Anterior cingulate cortex (tissue), 58 donors: ENCODE results near the gene ACP2.

Experiments
- DNase-seq, 58 donors: peaks; one replicate each; lab custom pipeline; 2025; lab: John Stamatoyannopoulos, UW

Gene ACP2

DNA sequence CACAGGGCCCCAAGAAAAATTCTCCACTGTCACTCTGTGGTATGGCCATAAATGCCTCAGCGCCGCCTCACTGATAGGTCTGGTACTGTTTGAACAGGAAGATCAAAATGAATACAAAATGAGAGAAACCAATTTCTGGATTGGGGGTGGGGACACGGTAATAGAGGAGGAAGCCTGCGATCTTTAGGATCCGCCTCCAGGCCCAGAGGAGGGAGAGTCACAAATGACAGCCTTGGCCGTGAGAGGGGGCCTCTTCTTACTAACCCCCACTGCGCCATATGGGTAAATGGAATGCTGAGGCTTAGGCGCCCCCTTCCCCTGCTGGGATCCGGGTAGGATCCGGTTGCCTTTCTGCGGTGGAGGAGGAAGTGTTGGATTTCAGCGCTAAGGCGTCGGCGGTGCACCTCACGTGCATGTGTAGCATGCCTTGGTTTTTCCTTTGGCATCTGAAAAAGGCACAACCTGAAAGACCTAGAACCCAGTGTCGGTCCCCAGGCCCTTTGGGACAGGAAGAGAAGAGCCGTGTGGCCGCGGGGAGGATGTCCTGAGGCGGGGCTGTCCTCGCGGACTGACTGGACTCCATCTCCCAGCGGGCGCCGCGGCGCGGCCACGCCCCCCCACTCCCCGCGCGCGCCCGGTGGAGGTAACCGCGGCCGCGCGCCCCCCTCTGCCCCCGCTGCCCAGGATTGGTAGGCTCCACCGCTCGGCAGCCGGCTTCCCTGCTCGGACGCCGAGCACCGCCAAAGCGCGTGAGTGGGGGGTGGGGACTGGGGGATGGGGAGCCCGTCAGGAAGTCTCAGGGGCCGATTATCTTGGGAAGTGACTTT lies 20.6 kb upstream of the ACP2 start:
- DNase-seq = peak in 57 of 58 donors; percentile 38 to 98 (median 87)

DNA sequence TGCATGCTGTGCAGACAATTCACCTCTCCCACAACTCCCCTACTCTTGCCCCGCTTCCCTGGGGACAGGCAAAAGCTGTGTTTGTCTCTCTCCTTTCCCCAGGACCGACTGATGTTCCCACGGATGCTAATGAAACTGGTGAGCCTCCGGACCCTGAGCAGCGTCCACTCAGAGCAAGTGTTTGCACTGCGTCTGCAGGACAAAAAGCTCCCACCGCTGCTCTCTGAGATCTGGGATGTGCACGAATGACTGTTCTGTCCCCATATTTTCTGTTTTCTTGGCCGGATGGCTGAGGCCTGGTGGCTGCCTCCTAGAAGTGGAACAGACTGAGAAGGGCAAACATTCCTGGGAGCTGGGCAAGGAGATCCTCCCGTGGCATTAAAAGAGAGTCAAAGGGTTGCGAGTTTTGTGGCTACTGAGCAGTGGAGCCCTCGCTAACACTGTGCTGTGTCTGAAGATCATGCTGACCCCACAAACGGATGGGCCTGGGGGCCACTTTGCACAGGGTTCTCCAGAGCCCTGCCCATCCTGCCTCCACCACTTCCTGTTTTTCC lies 19.9 kb upstream of the ACP2 start:
- peak in 1 of 58 donors; percentile 56 for DNase-seq

DNA sequence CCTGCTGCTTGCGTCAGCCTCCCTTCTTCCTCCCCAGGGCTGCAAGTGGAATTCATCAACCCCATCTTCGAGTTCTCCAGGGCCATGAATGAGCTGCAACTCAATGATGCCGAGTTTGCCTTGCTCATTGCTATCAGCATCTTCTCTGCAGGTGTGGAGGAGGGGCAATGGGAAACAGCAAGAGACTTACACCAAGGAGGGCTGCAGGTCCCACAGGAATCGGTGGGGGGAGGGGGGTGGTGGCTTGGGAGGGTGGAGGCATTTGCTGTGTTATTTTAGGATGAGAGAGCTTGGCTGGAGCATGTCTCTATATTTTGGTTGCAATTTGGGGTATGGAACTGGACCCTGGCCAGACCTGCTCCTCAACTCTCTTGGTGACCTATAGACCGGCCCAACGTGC lies 19.3 kb upstream of the ACP2 start:
- DNase-seq = no peak

DNA sequence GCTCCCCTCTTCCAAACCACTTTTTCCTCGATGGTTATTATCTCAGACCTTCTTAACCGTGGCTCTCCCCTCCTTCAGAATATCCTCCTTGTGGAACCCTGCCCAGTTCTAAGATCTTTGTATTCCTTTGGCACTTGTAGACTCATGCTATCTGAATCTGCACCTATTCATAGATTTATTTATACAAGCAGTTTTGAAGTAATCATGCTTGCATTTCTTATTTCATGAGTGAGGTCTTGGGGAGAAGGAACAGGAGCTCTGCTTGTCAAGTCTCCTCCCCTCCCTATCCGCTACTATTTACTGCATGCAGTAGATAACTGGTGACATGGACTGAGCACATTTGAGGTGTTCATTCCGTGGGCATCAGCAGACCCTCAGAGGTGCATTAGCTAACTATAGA lies 15.9 kb upstream of the ACP2 start:
- no peak for DNase-seq

DNA sequence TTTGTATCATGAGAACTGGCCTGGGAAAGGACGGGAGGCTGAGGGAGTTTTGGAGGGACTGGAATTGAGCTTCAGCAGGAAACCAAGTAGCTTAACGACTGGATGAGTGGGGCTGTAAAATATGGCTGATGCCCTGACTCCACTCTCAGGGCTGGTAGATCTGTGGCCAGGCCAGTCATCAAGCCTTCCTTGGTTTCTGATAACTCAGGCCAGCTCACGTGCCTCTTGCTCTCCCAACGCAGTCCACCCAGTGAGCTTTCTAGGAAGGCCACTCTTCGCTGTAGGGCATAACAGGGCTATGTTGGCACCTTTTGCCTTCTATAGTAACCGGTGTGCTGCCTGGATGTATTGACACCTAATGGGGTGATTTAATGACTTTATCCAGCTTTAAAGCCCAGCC lies 15.5 kb upstream of the ACP2 start:
- no peak for DNase-seq

DNA sequence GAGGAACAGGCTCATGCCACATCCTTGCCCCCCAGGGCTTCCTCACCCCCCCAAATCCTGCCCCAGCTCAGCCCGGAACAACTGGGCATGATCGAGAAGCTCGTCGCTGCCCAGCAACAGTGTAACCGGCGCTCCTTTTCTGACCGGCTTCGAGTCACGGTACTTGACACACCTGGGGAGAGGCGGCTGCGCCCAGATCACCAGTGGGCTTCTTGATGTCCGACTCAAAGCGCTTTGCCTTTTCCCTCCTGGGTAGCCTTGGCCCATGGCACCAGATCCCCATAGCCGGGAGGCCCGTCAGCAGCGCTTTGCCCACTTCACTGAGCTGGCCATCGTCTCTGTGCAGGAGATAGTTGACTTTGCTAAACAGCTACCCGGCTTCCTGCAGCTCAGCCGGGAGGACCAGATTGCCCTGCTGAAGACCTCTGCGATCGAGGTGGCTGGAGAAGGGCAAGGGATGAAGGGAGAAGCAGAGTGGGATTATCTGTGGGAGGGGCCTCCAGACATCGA lies 12.7 kb upstream of the ACP2 start:
- no peak for DNase-seq

DNA sequence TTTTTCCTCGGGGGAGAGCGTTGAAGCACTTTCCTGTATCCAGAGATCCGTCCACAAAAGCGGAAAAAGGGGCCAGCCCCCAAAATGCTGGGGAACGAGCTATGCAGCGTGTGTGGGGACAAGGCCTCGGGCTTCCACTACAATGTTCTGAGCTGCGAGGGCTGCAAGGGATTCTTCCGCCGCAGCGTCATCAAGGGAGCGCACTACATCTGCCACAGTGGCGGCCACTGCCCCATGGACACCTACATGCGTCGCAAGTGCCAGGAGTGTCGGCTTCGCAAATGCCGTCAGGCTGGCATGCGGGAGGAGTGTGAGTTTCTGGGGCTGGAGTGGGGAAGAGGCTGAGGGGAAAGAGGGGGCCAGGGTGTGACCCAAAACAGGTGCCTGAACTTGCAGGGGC lies 11.8 kb upstream of the ACP2 start:
- no peak for DNase-seq

DNA sequence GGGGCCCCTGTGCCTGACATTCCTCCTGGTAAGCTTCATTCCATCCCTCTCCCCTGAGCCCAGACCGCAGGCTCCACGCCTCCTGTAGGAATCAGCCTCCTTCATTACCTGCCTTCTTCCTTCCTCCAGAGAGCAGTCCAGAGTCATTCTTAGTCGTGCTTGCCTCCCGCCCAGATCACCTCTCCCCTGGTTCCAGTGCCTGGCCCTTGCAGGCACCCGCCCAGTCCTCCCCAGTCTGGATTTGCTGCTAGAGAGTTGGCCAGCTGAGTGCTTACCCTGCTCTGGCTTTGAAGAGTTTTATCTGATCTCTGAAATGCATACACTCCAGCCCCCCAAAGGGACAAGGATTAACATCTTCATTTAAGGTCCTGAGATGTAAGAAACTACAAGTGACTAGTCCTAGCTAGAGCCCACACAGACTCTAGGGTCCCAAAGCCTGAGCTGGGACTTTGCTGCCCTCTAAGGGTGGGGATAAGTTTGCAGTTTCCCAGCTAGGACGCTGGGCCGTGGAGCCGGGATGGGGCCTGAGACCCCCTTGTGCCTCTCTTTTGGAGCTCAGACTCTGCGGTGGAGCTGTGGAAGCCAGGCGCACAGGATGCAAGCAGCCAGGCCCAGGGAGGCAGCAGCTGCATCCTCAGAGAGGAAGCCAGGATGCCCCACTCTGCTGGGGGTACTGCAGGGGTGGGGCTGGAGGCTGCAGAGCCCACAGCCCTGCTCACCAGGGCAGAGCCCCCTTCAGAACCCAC lies 10.8 kb upstream of the ACP2 start:
- DNase-seq = peak in 8 of 58 donors; percentile 5 to 31 (median 14)

DNA sequence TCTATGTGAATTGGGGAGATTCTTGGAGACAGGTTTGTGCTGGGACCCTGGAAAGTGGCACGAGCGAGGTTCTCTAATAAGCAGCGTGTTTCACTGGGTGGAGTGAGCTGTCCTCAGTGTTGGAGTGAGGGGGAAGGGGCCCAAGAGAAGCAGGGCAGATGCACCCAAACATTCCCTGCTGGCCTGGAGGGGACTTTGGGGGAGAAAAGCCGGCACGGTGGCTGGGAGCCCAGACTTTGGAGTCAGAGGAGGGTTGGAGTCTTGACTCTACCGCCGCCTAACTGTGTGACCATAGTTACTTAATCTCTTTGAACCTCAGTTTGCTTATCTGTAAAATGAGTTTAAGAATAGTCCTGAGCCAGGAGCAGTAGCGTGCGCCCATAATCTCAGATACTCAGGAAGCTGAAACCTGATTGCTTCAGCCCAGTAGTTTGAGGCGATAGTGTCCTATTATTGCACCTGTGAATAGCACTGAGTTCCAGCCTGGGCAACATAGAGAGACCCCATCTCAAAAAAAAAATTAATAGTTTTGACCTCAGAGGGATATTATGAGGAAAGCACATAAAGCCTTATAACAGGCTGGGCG lies 9.8 kb upstream of the ACP2 start:
- DNase-seq = no peak

DNA sequence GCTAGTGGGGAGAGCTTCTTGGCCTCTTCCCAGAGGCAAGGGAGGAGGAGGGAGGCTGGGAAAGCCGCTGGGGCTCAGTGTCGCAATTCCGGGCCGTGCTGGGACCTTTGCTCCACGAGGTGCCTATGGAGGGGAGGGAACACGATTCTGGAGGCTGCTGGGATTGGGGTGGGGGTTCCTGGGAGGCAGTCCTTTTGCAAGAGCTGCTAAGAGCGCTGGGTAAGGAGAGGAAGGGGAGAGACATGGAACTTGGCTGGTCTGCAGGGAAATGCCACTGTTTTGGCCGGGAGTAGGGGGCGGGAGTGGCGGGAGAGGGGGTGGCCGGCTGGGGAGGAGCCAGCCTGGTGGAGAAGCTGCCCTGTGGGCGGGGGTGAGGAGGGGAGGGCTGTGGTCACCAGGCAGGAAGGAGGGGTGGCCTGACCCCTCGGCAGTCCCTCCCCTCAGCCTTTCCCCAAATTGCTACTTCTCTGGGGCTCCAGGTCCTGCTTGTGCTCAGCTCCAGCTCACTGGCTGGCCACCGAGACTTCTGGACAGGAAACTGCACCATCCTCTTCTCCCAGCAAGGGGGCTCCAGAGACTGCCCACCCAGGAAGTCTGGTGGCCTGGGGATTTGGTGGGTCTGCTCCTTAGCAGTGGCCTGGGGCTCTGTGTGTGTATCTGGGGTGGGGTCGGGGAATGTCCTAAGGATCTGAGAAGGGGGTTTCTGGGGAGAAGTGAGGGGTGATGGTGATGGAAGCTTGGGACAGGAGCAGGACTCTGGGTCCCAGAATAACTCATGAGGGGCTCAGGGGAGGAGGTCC lies 9.1 kb upstream of the ACP2 start, which contains the start of gene NR1H3:
Gene NR1H3 (plus strand): TSS at position 480 of the 800 bp plus-strand sequence. CDS start 1,221 bp downstream, outside the sequence.
- DNase-seq = peak in 29 of 58 donors; percentile 21 to 72 (median 39)

DNA sequence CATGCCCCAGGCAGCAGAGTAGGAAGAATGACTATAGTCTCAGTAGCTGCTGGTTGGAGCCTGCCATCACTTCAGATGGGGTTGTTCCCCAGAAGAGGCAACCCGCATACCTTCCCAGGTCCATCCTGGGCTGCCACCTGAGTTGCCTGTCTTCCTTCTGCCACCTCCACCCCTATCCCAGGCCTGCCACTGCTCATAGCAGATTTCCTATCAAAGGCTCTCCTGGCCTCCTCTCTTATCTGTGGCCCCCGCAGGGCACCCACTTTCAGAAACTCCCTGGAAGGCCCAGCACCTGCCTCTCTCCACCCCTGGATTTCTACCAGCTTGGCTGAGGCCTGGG lies 8.5 kb upstream of the ACP2 start:
- DNase-seq = no peak

DNA sequence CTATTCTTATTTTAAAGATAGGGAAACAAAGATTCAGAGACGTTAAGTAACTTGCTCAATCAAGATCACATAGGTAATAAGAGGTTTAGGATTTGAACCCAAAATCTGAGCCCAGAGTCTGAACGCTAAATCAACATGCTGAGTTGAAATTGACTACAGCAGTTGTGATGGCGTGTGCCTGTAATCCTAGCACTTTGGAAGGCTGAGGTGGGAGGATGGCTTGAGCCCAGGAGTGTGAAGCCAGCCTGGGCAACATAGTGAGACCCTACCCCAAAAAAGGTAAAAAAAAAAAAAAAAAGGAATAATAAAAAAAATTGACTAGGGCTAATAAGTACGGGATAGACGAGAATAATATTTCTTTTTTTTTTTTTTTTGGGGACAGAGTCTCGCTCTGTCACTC lies 7.8 kb upstream of the ACP2 start:
- no peak for DNase-seq

DNA sequence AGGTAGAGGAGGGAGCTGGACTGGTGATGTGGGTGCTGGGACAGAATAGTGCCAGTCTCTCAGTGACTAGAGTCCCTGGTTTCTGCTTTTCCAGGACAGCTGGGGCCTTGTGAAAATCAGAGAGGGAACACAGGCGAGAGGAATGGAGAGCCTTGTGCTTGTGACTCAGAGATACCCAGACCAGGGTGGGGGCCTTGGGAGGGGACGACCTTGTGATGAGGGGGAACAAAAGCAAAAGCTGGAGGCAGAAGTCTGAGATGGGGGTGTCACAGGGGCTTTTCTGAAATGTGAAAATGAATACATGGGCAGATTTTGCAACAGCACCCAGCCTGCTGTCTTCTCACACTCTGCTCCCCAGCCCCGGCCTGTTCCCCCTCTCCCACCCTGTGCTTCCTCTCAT lies 5.8 kb upstream of the ACP2 start:
- DNase-seq = peak in 4 of 58 donors; percentile 9 to 31 (median 22)

DNA sequence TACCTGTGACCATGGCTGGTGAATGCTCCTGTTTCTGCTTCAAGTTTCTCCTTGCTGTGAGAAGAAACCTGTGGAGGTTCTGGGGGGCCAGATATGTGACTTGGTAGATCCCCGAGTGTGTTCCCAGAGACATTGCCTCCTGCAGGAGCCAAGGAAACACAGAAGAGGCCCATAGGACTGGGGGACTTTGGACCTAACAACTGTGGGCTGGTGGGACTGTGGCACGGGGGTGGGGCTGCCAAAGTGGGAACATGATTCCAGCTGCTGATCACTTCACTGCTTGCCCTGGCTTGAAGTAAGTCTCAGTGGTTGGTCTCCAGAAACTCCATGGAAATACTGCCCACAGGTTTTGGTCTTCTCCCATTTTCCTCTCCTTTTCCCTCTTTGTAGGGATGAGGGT lies 5.0 kb upstream of the ACP2 start:
- DNase-seq = no peak

DNA sequence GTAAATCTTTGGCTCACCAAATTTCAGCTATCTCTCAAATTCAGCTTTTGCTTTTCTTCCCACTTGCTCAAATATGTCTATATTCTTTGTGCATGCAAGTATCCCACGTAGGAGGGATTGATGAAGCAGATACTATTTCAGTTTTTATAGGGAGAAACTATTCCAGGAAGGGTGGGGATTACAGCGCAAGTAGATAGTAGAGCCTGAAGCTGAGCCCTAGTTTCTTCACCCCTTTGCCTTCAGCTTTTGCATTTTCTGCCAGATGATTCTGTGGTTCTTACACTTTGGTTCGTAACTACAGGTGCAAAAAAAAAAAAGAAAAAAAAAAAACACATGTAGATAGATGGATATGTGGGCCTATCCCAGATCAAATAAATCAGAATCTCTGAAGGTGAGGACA lies 3.1 kb upstream of the ACP2 start:
- no peak for DNase-seq

DNA sequence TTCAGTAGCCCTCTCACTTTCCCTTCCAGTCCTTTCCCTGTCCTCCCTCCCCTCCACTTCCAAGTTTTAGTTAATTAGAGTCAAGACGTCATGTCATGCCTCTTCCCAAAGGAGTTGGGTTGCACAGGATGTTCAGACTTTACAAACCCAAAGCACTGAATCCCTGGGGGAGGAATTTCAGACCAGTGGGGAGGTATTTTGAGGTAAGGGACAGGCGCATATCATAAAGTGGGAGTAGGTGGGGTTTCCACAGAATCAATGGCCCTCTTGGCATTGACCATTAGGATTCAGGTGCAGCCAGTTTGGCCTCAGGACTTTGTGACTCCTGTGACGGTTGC lies 733 bp upstream of the ACP2 start:
- no peak for DNase-seq

DNA sequence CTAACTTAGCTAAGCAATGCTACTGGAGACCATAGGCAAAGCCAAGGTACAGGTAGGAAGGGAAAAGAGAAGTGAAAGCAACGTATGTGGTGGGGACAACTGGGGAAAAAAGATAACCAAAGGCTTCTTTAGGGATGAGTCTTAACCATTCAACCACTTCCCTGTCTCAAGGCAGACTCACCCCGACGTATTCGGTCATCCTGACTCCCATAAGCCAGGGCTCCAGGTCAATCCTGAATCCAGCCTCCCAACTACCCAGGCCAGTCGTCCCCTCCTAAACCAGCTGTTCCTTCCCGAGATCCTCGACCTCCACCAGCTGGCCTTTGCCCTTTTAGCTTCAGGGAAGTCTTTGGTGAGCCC lies 330 bp downstream of the ACP2 start:
- no peak for DNase-seq

DNA sequence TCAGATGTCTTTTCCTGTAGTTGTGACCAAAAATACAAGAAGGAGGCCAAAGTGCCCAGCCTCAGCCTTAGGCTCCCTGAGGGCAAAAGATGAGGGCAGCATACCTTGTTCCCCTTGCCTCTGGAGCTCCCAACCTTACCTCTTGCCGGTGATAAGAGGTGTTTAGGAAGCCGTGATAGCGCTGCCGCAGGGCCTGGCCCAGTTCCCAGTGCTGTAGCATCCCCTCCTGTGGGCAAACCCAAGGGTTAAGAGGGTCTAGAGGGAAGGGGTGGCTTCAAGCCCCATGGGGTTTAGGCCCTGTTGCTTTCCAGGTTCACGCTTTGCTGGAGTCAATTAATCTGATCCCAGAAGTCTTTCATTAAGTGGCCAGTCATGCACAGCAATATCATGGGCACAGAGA lies 1.1 kb downstream of the ACP2 start:
- DNase-seq = no peak

DNA sequence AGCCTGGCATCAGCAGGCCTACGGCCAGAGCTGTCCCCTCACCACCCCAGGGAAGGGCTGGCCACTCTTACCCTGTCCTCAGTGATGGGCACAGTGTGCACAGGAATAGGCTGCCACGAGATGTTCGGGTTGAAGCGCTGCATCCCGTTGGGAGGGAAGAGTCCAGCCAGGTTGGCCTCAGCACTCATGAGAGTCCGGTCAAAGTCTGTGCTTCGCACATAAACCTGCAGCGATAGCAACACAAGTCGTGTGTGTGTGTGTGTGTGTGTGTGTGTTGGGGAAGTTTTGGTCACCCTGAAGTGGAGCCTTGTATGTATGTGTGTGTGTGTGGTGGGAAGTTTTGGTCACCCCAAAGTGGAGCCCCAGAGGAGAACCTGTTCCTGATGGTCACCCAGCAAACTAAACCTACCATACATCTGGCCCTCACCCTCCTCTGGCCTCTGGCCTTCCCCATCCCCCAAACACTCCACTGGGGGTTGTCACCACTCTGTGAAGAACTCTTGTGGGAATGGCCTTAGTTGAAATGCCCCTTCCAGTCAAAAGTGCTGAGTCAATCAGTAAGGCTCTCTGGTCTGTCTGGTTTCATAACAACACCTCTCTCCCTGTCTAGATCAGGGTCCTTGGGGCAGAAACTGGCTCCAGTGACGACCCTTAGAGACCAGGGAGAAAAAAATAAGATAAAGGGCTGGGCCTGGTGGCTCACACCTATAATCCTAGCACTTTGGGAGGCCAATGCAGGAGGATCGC lies 2.8 kb downstream of the ACP2 start:
- DNase-seq = no peak
